GM10248 (cell line): ENCODE data around the gene RBM38.

Experiments used
- CTCF ChIA-PET: fragments of 300-600 bp; sonication (Branson Sonifier 250); formaldehyde crosslinking; extraction: SDS; loops from one replicate; lab custom pipeline; 2021; ENCODE audit warnings: antibody characterized with exemption; lab: Yijun Ruan, JAX
- POLR2A ChIA-PET: fragments of 350-650 bp; sonication (Branson Sonifier 250); formaldehyde crosslinking; extraction: SDS; loops from one replicate; lab custom pipeline; 2020; ENCODE audit warnings: antibody characterized with exemption; lab: Yijun Ruan, JAX
- DNase-seq: peaks from one replicate; pipeline ENCODE4 v3.0.0; 2012; ENCODE audit errors: extremely low spot score
- TF ChIP-seq, protein P1 (sequence below): IDR thresholded peaks from 2 replicates; pipeline ENCODE4 v1.5.1; 2012; ENCODE audit warnings: mild to moderate bottlenecking, low read depth; ENCODE audit errors: extremely low read depth, missing control alignments, control extremely low read depth

RBM38 gene

GRCh38 chr20:57369596-57369995 lies 21.6 kb upstream of the RBM38 start:
- no peak for DNase-seq
- POLR2A ChIA-PET, result no interaction called here
- TF ChIP-seq, protein P1, sequence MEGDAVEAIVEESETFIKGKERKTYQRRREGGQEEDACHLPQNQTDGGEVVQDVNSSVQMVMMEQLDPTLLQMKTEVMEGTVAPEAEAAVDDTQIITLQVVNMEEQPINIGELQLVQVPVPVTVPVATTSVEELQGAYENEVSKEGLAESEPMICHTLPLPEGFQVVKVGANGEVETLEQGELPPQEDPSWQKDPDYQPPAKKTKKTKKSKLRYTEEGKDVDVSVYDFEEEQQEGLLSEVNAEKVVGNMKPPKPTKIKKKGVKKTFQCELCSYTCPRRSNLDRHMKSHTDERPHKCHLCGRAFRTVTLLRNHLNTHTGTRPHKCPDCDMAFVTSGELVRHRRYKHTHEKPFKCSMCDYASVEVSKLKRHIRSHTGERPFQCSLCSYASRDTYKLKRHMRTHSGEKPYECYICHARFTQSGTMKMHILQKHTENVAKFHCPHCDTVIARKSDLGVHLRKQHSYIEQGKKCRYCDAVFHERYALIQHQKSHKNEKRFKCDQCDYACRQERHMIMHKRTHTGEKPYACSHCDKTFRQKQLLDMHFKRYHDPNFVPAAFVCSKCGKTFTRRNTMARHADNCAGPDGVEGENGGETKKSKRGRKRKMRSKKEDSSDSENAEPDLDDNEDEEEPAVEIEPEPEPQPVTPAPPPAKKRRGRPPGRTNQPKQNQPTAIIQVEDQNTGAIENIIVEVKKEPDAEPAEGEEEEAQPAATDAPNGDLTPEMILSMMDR, result no peak
- CTCF ChIA-PET, result interaction anchor here (1.0 to 3.1 kb wide), 5 partner anchors 10 to 43 kb away, joined by 4 to 11 read pairs (median 4); no protein-coding TSS in a partner anchor

DNA sequence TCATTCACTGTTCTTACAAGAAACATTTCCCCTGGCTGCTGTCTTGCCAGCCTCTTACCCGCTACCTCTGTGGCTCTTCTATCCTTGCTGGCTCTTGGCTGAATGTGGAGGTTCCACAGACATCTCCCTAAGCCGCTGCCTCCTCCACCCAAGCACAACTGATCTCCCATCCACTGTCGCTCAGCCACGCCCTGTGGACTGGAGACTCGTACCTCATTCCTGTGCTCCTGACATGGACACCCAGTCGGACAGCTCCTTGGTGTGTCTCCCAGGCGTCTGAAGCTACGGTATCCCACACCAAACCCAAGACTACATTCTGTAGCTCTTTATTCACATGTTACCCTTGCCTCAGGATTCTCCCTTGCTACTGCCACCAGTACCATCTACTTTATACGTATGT lies 20.9 kb upstream of the RBM38 start:
- ChIA-PET POLR2A (no interaction called here), CTCF (interaction anchor here (1.2 to 3.1 kb wide), 3 partner anchors 11 to 42 kb away, joined by 4 to 11 read pairs (median 6); no protein-coding TSS in a partner anchor)
- TF ChIP-seq, protein P1, result no peak
- DNase-seq, result no peak

DNA sequence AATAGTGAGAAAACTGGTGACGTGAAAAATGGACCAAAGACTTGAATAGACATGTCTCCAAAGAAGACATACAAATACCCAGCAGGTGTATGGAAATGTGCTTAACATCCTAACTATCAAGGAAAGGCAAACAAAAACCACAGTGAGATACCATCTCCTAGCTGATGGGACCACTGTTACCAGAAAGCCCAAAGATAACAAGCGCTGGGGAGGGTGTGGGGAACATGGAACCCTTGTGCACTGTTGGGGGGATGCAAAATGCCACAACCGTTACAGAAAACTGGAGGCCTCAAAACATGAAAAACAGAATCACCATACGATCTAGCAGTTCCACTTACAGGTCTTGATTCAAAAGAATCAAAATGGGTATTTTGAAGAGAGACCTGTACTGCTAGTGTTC lies 19.8 kb upstream of the RBM38 start:
- CTCF ChIA-PET, result interaction anchor here (1.6 kb wide), 1 partner anchor 27 kb away, joined by 3 read pairs; no protein-coding TSS in a partner anchor

DNA sequence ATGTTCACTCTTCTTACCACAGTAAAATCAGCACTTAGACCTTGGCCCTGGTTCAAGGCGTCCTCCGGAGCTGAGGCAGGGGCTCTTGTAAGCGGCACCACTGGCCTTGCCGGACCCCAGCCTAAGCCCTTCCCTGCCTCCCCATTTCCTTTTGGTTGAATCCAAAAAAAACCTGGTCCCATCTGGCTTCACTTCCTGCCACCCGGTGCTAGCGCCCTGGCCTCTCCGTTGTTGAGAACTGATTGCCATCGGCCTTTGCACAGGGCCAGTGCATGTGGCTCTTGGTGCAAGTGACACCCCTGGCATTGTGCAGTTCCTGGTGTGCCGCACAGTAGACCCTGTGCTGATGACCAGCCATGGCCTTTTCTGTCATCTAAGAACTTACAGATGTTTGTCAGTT lies 19.0 kb upstream of the RBM38 start:
- CTCF ChIA-PET, result interaction anchor here (1.6 kb wide), 1 partner anchor 27 kb away, joined by 3 read pairs; no protein-coding TSS in a partner anchor
- TF ChIP-seq, protein P1, result no peak
- POLR2A ChIA-PET, result no interaction called here
- no peak for DNase-seq

More for the DNA sequence above, 19.8 kb upstream of the RBM38 start:
- no peak for DNase-seq
- TF ChIP-seq, protein P1, result no peak
- POLR2A ChIA-PET, result no interaction called here

DNA sequence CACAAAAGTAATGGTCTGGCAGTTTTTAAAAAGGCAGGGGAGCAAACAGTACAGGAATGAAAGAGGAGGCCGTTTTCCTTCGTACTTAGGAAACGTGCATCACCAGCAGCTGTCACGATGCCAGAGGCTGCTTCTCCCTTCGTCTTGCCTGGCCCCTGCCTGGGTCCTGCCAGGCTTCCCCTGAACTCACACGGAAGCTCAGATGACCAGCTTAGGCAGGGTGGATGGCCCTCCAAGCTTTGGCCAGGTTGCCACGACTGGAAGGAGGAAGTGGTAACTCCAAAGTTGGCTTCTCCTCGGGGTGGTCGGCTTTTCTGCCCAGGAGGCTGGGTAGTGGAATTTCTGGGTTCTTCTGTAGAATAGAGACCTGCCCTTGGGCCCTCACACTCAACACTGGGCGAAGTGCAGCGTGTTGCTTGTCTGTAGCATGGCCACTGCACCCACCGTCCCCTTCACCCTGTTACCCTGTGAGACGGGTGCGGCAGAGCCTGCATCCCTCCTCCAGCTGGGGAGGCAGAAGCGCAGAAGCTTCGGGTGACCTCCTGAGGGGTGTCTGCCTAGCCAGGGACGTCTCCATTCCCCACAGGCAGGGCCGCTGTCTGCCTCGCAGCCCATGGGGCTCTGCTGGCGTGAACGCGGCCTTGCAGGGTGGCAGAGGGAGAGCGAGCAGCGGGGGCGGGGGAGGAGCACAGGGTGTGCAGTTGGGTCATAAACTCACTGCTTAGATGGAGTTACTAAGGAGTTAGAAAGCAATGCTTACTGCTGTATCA lies 18.4 kb upstream of the RBM38 start:
- TF ChIP-seq, protein P1, result no peak
- ChIA-PET CTCF (interaction anchor here (1.6 kb wide), 1 partner anchor 26 kb away, joined by 3 read pairs; no protein-coding TSS in a partner anchor), POLR2A (no interaction called here)
- no peak for DNase-seq

GRCh38 chr20:57374343-57374930 lies 16.8 kb upstream of the RBM38 start:
- POLR2A ChIA-PET, result no interaction called here

More at GRCh38 chr20:57374343-57374930, 16.8 kb upstream of the RBM38 start:
- TF ChIP-seq, protein P1, result no peak
- no peak for DNase-seq
- CTCF ChIA-PET, result interaction anchor here (1.1 to 2.3 kb wide), 6 partner anchors 8 to 124 kb away, joined by 3 to 5 read pairs (median 3); no protein-coding TSS in a partner anchor
